Effector memory CD8-positive, alpha-beta T cell (primary cell): ENCODE data around the gene UPK1B.
"Not testable (repeated sequence)": the region's sequence is repeated elsewhere in the genome, so short reads cannot be mapped to it uniquely, and the experiment has no call there.

ENCODE experiments used
- ATAC-seq: fragments of 150-1000 bp; cut with Tn5 transposase; replicated peaks from 2 replicates; pipeline ENCODE4 v1.10.0; 2021; ENCODE audit warnings: mild to moderate bottlenecking, moderate library complexity
- DNase-seq, 3 experiments: peaks; one replicate each; pipeline ENCODE4 v3.0.0; 2021
- H3K27ac Mint-ChIP-seq, 2 donors: one replicate each; pipeline ENCODE4 v1.8.0; 2022; ENCODE audit warnings: mild to moderate bottlenecking in 2 of 2, mixed read lengths in 2 of 2, moderate library complexity in 2 of 2
- H3K27me3 Mint-ChIP-seq, 2 donors: one replicate each; pipeline ENCODE4 v1.8.0; 2022; ENCODE audit warnings: mixed read lengths in 2 of 2
- H3K36me3 Mint-ChIP-seq: one replicate; pipeline ENCODE4 v1.8.0; 2022; ENCODE audit warnings: mild to moderate bottlenecking, moderate library complexity, mixed read lengths; ENCODE audit not compliant: insufficient read depth
- H3K4me1 Mint-ChIP-seq, 2 donors: one replicate each; pipeline ENCODE4 v1.8.0; 2022; ENCODE audit warnings: low read depth in 2 of 2, mixed read lengths in 2 of 2
- H3K4me3 Mint-ChIP-seq, 2 donors: one replicate each; pipeline ENCODE4 v1.8.0; 2022; ENCODE audit warnings: mild to moderate bottlenecking in 2 of 2, mixed read lengths in 2 of 2, moderate library complexity in 2 of 2
- H3K9me3 Mint-ChIP-seq, 2 donors: one replicate each; pipeline ENCODE4 v1.8.0; 2022; ENCODE audit warnings: mixed read lengths in 2 of 2

The UPK1B gene

DNA sequence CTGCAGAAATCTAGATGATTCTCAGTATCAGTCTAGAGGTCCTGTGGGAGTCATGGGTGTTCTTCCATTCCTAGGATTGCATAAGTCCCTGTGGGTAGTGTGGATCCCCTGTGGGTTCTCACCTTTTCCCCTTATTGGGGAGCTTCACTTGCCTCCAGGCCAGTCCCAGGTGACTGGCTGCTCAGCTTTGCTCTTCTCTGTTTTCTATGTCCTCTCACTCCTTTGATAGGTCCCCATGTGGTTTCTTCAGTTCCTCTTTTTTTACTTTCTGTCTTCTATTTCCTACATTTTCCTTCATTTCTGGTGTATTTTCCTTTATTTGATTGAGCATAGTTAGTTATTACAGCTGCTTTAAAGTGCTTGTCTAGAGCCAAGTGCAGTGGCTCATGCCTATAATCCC, 16.5 kb upstream of the UPK1B start:
- DNase-seq (no peak), ATAC-seq (no peak)
- no peaks in the 10 kb centered on the region for H3K4me1 Mint-ChIP-seq
- no peaks in the 10 kb centered on the region for H3K36me3 Mint-ChIP-seq
- H3K9me3 Mint-ChIP-seq = peaks cover 0 to 13% of the 10 kb centered on the region in 2 donors
- H3K4me3 Mint-ChIP-seq = no peak overlapping the region
- no peak overlapping the region for H3K27ac Mint-ChIP-seq
- H3K27me3 Mint-ChIP-seq = peaks cover 15 to 34% of the 10 kb centered on the region in 2 donors

DNA sequence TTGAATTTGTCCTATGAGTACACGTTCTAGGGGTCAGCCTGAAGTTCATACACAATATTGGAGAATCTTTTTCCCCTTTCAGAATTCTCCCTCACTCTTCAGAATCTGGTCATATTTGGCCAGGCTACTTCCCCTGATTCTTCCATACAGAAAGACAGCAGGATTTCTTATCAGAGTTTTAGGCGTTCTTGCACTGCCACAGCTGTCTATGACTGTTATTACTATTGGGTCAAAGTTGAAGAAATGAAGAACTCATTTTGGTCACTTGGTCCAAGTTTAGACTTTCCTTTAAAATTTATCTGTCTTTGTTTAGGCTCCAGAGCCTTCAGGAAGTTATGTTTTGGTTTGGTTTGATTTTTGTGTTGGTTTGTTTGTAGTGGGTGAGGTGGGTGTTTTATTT, 15.4 kb upstream of the UPK1B start:
- peaks cover 22 to 43% of the 10 kb centered on the region in 2 donors for H3K27me3 Mint-ChIP-seq
- H3K4me3 Mint-ChIP-seq = no peak overlapping the region
- ATAC-seq = no peak

DNA sequence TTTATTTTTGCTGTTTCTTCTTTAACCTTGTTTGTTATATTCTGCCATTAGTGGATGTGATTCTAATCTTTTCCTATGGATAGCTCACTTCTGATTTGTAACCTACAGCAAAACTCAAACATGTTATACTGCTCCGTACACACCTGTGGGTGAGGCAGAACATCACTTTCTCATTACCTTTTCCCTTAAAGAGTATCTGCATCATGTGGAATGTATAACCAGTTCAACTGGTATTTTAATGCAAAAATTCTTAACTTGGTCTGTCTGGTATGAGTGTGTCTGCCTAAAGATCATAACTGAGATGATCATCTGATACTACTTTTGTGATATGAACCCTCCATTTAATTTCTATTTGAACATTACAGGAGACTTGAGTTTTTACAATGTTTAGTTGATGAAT, 13.0 kb upstream of the UPK1B start:
- Mint-ChIP-seq H3K36me3 (peaks cover 5% of the 10 kb centered on the region), H3K27me3 (peaks cover 19 to 43% of the 10 kb centered on the region in 2 donors), H3K27ac (no peak overlapping the region), H3K4me1 (no peaks in the 10 kb centered on the region), H3K9me3 (no peaks in the 10 kb centered on the region), H3K4me3 (no peak overlapping the region)
- no peak for ATAC-seq
- DNase-seq = no peak

More for the DNA sequence above, 15.4 kb upstream of the UPK1B start:
- H3K4me1 Mint-ChIP-seq = no peaks in the 10 kb centered on the region
- H3K9me3 Mint-ChIP-seq = peaks cover 0 to 13% of the 10 kb centered on the region in 2 donors
- no peak overlapping the region for H3K27ac Mint-ChIP-seq
- DNase-seq = no peak
- H3K36me3 Mint-ChIP-seq = no peaks in the 10 kb centered on the region

DNA sequence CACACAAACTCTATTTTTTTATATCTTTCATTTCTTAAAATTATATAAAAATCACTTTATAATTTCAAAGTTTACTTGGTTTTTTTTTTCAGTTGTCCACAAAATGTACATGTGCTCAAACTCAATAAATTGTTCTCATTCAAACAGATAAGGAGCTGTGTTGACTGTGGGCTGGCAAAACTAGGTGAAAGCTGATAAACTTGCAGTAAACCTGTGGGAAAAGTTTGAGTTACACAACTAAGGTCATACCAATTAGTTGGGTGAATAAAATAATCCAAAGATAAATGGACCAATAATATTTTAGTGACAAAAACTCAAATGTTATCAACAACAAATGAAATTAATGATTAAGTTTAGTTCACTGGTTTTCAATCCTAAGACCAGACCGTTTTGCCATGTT, 12.6 kb upstream of the UPK1B start:
- H3K27me3 Mint-ChIP-seq = peaks cover 14 to 48% of the 10 kb centered on the region in 2 donors
- ATAC-seq (no peak), DNase-seq (no peak)
- no peaks in the 10 kb centered on the region for H3K9me3 Mint-ChIP-seq
- H3K27ac Mint-ChIP-seq = no peak overlapping the region
- peaks cover 5% of the 10 kb centered on the region for H3K36me3 Mint-ChIP-seq
- H3K4me3 Mint-ChIP-seq = no peak overlapping the region
- no peaks in the 10 kb centered on the region for H3K4me1 Mint-ChIP-seq

DNA sequence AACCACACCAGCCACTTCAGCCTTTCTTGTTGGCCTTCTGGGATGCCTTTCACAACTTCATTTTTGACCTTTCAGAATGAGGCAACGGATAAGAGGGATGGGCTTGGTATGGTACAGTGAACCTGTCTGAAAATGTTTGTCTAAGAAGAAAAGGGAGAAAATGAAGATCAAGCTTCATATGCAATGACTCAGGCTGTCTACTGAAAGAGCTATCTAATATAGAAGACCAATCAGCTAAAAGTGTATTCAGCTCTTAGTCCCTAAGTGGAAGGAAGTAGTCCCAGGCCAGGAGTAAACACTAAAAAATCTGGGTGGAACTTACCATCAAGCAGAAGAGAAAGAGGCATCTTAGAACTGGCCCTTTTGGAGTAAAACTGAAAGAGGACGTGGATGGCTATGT, 12.2 kb upstream of the UPK1B start:
- Mint-ChIP-seq H3K27me3 (peaks cover 11 to 49% of the 10 kb centered on the region in 2 donors), H3K27ac (no peak overlapping the region), H3K36me3 (peaks cover 5% of the 10 kb centered on the region), H3K4me1 (no peaks in the 10 kb centered on the region), H3K4me3 (no peak overlapping the region), H3K9me3 (no peaks in the 10 kb centered on the region)
- DNase-seq = no peak
- no peak for ATAC-seq

DNA sequence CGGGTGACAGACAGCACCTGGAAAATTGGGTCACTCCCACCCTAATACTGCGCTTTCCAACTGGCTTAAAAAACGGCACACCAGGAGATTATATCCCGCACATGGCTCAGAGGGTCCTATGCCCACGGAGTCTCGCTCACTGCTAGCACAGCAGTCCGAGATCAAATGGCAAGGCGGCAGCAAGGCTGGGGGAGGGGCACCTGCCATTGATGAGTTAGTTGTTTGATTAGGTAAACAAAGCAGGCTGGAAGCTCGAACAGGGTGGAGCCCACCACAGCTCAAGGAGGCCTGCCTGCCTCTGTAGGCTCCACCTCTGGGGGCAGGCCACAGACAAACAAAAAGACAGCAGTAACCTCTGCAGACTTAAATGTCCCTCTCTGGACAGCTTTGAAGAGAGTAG, 8.7 kb upstream of the UPK1B start:
- not testable (repeated sequence) for H3K27ac Mint-ChIP-seq, DNase-seq, H3K4me3 Mint-ChIP-seq, H3K36me3 Mint-ChIP-seq, H3K4me1 Mint-ChIP-seq, ATAC-seq, H3K9me3 Mint-ChIP-seq
- H3K27me3 Mint-ChIP-seq = peaks cover 11 to 43% of the 10 kb centered on the region in 2 donors

DNA sequence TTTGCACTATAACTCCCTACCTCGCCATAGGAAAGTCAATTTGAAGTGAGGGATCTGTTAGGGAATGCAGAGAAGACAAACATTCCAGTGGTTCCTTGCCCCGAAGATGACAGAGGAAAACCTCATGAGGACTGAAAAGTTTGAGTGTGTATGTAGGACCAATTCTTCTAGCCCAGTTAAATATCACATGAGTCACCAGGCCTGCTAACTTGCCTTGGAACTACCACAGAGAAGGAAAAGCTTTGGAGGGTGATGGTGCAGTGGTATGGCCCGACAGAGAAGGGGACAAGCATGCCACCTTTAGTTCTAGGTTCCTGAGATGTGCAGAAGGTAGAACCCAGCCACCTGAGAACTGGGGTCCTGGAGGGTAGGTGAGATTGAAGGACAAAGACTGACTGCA, 2.6 kb upstream of the UPK1B start:
- no peak overlapping the region for H3K4me3 Mint-ChIP-seq
- H3K36me3 Mint-ChIP-seq = no peaks in the 10 kb centered on the region
- H3K9me3 Mint-ChIP-seq = no peaks in the 10 kb centered on the region
- DNase-seq (no peak), ATAC-seq (no peak)
- no peak overlapping the region for H3K27ac Mint-ChIP-seq
- no peaks in the 10 kb centered on the region for H3K4me1 Mint-ChIP-seq
- peaks cover 0 to 10% of the 10 kb centered on the region in 2 donors for H3K27me3 Mint-ChIP-seq

DNA sequence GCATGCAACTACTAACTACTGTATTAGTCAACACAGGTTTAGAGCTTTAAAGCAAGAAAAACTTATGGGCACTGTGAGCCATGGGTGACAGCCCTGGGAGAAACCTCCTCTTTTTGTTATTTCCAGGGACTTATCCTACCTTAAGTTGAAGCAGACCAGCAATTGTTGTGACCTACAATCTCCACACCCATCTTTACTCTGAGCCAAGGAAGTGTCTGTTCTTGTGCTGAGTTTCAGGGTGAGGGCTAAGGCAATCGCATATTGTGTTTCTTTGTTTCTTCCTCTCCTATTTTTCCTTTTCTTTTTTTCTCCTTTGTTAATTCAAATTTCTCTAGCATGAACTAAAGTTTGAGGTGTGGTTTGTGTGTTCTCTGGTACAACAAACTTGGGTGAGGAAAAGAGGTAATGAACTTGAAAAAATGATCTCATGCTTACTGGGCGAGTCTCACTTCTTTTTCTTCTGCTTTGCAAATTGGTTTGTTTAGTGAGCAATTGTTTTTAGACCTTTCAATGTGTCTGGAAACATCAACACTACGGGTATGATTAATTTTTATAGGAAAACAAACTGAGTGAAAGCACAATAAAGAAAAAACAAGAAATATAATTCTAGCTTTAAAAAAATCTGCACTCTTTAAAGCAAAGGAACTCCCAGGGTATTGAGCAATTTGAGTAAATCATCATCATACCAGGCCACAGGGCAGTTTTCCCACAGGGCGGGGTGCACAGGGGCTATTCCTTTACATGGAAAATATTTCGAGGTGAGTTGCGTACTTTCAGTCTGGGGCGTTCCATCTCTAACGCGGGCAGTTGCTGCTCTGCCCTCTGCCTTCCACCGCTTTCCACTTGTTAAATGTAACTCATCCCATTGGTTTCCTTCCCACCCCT, 2.7 kb downstream of the UPK1B start:
- H3K9me3 Mint-ChIP-seq = no peaks in the 10 kb centered on the region
- no peaks in the 10 kb centered on the region for H3K4me1 Mint-ChIP-seq
- H3K27ac Mint-ChIP-seq = no peak overlapping the region
- DNase-seq (no peak), ATAC-seq (no peak)
- H3K4me3 Mint-ChIP-seq = no peak overlapping the region
- H3K27me3 Mint-ChIP-seq = peaks cover 9 to 45% of the 10 kb centered on the region in 2 donors
- no peaks in the 10 kb centered on the region for H3K36me3 Mint-ChIP-seq

DNA sequence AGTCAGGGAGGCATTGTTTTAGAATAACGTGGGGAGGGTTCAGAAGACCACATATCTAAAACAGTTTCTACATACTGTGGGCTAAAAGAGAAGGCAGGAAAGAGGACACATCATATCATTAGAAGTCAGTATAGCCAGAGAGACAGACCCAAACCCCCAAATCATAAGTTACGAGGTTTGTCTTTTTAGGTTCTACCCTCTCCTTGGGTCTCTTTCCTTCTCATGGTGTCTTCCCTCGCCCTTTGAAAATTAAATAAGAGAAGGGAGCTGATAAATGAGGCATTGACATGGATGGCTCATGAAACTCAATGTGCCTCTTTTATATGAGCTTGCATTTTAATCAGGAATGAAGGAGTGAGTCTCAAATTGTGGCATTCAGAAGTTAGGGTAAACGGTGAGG, 3.4 kb downstream of the UPK1B start:
- no peak for ATAC-seq
- Mint-ChIP-seq H3K4me1 (no peaks in the 10 kb centered on the region), H3K9me3 (no peaks in the 10 kb centered on the region), H3K27ac (no peak overlapping the region), H3K4me3 (no peak overlapping the region), H3K27me3 (peaks cover 9 to 45% of the 10 kb centered on the region in 2 donors), H3K36me3 (no peaks in the 10 kb centered on the region)
- no peak for DNase-seq

DNA sequence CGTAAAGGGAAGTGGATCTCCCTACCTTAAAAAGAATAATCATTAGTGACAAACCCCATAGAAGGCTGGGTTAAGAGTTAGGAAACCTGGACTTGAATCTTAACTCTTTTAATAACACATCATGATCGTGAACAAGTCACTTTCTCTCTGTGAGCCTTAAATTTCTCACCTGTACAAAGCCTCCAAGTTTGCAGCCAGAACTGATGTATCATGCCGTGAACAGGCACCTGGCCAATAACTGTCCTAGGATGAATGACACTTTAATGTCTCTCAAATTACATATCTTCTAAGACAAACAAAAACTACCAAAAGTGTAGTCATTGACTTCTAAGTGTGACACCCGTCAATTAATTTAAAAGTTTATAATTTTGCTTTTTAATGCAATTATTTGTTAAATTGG, 3.9 kb downstream of the UPK1B start:
- H3K9me3 Mint-ChIP-seq = no peaks in the 10 kb centered on the region
- no peaks in the 10 kb centered on the region for H3K36me3 Mint-ChIP-seq
- no peak for ATAC-seq
- H3K4me1 Mint-ChIP-seq = no peaks in the 10 kb centered on the region
- no peak overlapping the region for H3K27ac Mint-ChIP-seq
- no peak for DNase-seq
- peaks cover 9 to 45% of the 10 kb centered on the region in 2 donors for H3K27me3 Mint-ChIP-seq
- no peak overlapping the region for H3K4me3 Mint-ChIP-seq

DNA sequence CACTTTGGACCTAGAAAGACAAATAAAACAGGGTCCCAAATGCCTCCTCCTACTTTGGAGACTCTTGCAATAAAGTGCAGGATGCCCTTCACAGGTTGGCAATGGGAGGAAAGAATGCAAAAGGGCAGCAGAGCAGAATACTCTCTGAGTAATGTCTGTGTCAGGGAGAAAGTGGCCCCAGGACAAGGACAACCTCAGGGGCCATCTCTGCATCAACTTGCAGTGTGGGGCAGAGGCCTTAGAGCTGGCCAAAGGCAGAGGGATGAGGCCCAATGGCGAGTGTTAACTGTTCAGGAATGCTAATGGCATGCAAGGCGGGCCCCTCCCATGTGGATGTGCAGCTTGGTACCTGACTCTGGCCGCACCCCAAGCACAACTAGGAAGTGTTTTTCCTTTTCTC, 8.4 kb downstream of the UPK1B start:
- no peak overlapping the region for H3K4me3 Mint-ChIP-seq
- no peak for ATAC-seq
- DNase-seq = no peak

DNA sequence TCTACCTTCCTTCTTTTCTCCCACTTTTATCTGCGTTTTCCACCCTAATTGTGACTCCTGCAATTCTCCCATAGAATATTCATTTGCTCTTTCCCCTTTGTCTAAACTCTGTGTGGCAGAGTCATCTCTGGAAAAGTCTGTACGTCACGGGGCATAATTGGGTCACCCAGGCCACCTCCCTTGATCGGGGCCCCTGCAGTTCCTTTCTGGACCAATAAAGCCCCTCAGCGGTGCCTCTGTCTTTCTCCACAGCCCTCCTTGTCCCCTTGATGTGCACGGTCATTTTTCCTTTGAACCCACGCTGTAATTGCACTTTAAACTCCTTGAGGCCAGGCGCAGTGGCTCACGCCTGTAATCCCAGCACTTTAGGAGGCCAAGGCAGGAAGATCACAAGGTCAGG, 10.7 kb downstream of the UPK1B start:
- Mint-ChIP-seq H3K36me3 (no peaks in the 10 kb centered on the region), H3K4me1 (no peaks in the 10 kb centered on the region), H3K4me3 (no peak overlapping the region), H3K27me3 (peaks cover 0 to 8% of the 10 kb centered on the region in 2 donors), H3K27ac (no peak overlapping the region), H3K9me3 (no peaks in the 10 kb centered on the region)
- no peak for ATAC-seq
- DNase-seq = no peak

More for the DNA sequence above, 8.4 kb downstream of the UPK1B start:
- Mint-ChIP-seq H3K9me3 (no peaks in the 10 kb centered on the region), H3K36me3 (no peaks in the 10 kb centered on the region), H3K27ac (no peak overlapping the region), H3K27me3 (peaks cover 2 to 26% of the 10 kb centered on the region in 2 donors), H3K4me1 (no peaks in the 10 kb centered on the region)

DNA sequence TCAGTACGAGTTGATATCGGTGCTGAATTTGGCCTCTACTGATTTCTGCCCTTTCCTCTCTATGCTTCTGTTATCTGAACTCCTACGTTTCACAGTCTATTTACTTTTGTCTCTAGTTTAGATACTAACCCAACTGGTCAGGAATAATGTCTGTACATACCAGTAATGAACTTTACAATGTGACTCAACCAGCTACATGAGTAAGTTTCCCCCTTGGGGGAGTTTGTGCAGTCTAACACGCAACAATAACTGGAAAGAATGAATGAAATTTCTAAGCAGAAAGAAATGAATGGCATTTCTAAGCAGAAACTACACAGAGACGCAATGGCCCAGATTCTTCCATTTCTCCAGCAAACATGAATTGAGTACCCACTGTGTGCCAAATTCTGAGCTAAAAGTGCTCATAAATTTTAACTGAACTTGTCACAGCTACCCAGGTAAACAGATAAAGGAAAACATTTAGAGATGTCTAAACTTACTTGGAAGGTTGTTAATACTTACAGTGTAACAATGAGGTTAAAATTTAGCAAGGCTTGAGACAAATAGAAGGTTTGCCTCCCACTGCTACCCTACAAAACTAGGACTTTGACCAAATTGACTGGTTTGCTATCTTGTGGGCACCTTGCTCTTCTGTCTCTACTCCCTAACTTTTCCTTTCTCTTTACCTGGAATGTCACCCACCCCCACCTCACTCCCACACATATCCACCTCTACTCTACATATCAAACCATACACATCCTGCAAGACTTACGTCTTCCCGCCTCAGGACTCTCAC, 11.6 kb downstream of the UPK1B start:
- ATAC-seq = no peak
- H3K4me3 Mint-ChIP-seq = no peak overlapping the region
- peaks cover 0 to 6% of the 10 kb centered on the region in 2 donors for H3K27me3 Mint-ChIP-seq
- H3K4me1 Mint-ChIP-seq = no peaks in the 10 kb centered on the region
- H3K27ac Mint-ChIP-seq = no peak overlapping the region
- H3K9me3 Mint-ChIP-seq = no peaks in the 10 kb centered on the region
- no peak for DNase-seq
- no peaks in the 10 kb centered on the region for H3K36me3 Mint-ChIP-seq

DNA sequence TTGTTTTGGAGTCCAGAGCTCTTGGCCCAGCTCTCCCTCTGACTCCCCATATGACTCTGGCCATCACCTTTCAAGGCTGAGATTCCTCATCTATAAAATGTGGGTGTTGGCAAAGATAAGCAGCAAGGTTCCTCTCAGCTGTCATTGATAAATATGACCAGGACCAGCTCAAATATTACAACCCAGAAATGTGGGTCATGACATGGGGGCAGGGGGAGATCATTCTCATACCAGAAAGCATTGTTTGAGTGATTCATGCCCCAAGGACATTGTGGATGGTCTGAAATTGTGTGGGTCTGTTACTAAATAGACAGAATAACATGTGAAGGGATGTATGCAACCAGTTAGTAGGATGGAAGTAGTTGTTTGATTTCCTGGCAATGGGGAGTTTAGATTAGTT, 13.9 kb downstream of the UPK1B start:
- no peak for DNase-seq
- Mint-ChIP-seq H3K27me3 (no peaks in the 10 kb centered on the region), H3K27ac (no peak overlapping the region), H3K36me3 (no peaks in the 10 kb centered on the region), H3K9me3 (no peaks in the 10 kb centered on the region), H3K4me3 (no peak overlapping the region), H3K4me1 (no peaks in the 10 kb centered on the region)
- no peak for ATAC-seq
